Loucy (cell line): ENCODE data around the gene ZNF804A.

ENCODE experiments used
- EZH2phosphoT487 ChIP-seq: fragments of 200-600 bp; IDR thresholded peaks from 2 replicates; pipeline ENCODE4 v1.6.1; 2018; ENCODE audit warnings: antibody characterized with exemption, mild to moderate bottlenecking, moderate library complexity, borderline replicate concordance
- TF ChIP-seq, protein P1 (sequence below): fragments of 200-600 bp; sonication (generic); conservative IDR thresholded peaks from 2 replicates; pipeline ENCODE4 v1.5.1; 2014; ENCODE audit warnings: mild to moderate bottlenecking, antibody characterized with exemption, low read length

DNA sequence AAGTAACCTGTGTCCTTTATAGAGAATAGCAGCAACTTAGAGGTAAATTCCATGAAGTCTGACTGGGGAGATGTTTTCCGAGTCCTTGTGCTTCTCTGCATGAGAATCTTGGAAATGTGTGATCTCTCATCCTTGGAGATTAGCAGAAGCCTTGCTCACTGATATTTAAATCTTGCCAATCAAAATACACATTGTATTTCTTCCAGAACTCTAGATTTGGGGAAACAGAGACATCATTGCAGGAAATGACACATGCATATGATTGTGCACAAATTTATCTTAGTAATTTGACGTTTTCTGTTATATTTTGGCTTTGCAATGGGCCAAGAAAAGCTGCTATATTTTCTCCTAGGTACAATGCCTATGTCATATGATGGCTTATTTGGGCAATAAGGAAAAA, 182.6 kb downstream of the ZNF804A start:
- TF ChIP-seq, protein P1, sequence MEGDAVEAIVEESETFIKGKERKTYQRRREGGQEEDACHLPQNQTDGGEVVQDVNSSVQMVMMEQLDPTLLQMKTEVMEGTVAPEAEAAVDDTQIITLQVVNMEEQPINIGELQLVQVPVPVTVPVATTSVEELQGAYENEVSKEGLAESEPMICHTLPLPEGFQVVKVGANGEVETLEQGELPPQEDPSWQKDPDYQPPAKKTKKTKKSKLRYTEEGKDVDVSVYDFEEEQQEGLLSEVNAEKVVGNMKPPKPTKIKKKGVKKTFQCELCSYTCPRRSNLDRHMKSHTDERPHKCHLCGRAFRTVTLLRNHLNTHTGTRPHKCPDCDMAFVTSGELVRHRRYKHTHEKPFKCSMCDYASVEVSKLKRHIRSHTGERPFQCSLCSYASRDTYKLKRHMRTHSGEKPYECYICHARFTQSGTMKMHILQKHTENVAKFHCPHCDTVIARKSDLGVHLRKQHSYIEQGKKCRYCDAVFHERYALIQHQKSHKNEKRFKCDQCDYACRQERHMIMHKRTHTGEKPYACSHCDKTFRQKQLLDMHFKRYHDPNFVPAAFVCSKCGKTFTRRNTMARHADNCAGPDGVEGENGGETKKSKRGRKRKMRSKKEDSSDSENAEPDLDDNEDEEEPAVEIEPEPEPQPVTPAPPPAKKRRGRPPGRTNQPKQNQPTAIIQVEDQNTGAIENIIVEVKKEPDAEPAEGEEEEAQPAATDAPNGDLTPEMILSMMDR = no peak
- TF ChIP-seq EZH2phosphoT487 = no peak
